Umbilical cord (tissue), 2 donors: ENCODE data around the gene TRAF3. TPM values are rescaled to one million over a fixed set of nuclear protein-coding genes. Genes with fewer than 3 reads are reported as not detected.
"Not testable (repeated sequence)": the region's sequence is repeated elsewhere in the genome, so short reads cannot be mapped to it uniquely, and the experiment has no call there.

Experiments used
- DNase-seq: peaks from one replicate; pipeline ENCODE4 v3.0.0-alpha.2; 2015; ENCODE audit warnings: low spot score
- total RNA-seq: library from RNA; depleted of rRNA; stranded (reverse); fragments of >200 nt; gene quantifications from one replicate; pipeline ENCODE4 v1.2.3, GENCODE V29; 2014; ENCODE audit warnings: low replicate concordance; ENCODE audit not compliant: insufficient read depth

The TRAF3 gene
- total RNA-seq, 1 donor from 2014 or later: 15.6 TPM

GRCh38 chr14:102922490-102923200 lies 145.4 kb downstream of the TRAF3 start, which contains the start of gene AMN:
Gene AMN (plus strand): TSS chr14:102922663. CDS start chr14:102922689, 26 bp downstream.
- no peak for DNase-seq

GRCh38 chr14:102923201-102923924 lies 146.1 kb downstream of the TRAF3 start:
- DNase-seq: no peak

- no peak for DNase-seq
Observed at GRCh38 chr14:102923925-102924486, 146.8 kb downstream of the TRAF3 start.

GRCh38 chr14:102924632-102925588 lies 147.7 kb downstream of the TRAF3 start:
- no peak for DNase-seq

- no peak for DNase-seq
Observed at GRCh38 chr14:102925646-102926045, 148.4 kb downstream of the TRAF3 start.

- DNase-seq: no peak
Observed at GRCh38 chr14:102926104-102926503, 148.9 kb downstream of the TRAF3 start.

GRCh38 chr14:102926840-102927239 lies 149.6 kb downstream of the TRAF3 start:
- DNase-seq: not testable (repeated sequence)

GRCh38 chr14:102927346-102927877 lies 150.2 kb downstream of the TRAF3 start:
- DNase-seq: peak; percentile 26

GRCh38 chr14:102927878-102928411 lies 150.7 kb downstream of the TRAF3 start:
- DNase-seq: peak; percentile 33

- DNase-seq: peak; percentile 61
Observed at GRCh38 chr14:102928412-102929240, 151.4 kb downstream of the TRAF3 start.

- DNase-seq: no peak
Observed at GRCh38 chr14:102929241-102930137, 152.2 kb downstream of the TRAF3 start.

- no peak for DNase-seq
Observed at GRCh38 chr14:102930138-102930752, 153.0 kb downstream of the TRAF3 start.

- DNase-seq: no peak
Observed at GRCh38 chr14:102930753-102931579, 153.7 kb downstream of the TRAF3 start.

- no peak for DNase-seq
Observed at GRCh38 chr14:102931580-102932285, 154.5 kb downstream of the TRAF3 start.

- no peak for DNase-seq
Observed at GRCh38 chr14:102932484-102933248, 155.4 kb downstream of the TRAF3 start.

- no peak for DNase-seq
Observed at GRCh38 chr14:102933618-102934231, 156.5 kb downstream of the TRAF3 start.
